GM19099 (cell line): Measurements from ENCODE around the gene MRPL33.

ENCODE experiments used
- POLR2A ChIP-seq: IDR thresholded peaks from 3 replicates; pipeline ENCODE4 v1.6.1; 2011; ENCODE audit warnings: low read depth; ENCODE audit not compliant: insufficient read length; ENCODE audit errors: extremely low read depth

Gene MRPL33

DNA sequence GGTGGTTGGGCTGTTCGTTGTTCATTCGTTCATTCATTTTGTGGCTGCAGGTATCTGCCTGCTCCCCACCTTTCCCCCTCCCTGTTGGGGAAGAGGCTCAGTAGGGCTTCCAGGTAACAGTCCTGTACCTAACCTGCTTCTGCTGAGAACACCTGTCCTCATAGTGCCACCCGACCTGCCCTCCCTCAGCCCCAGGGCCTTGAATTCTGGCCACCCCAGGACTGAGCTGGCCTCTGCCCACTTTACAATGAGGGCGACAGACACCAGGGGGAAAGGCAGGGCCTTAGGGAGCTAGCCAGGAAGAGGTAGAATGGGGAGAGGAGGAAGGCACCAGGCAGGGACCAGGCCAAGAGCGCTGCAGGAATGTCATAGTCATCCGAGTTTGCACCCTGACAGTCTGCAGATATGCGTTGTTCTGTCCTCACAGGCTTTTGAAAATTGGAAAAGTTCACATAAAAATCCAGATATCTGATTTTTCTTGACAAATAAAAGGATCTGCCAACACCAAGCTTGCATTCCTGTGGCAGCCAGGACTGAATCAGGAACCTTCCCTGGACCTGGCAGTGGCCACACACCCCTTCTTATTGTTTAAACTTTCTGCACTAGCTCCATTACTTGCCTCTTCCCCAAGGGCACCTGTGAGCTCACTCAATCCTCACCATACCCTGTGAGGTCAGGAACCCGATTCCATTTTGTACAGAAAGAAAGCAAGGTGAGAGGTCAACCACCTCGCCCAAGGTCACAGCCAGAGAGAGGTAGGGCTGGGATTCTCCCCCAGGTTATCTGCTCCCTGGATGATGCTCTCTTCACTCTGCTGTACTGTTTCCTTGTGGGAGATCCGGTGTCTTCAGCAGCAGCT lies 35.3 kb upstream of the MRPL33 start:
- no peak for TF ChIP-seq POLR2A

DNA sequence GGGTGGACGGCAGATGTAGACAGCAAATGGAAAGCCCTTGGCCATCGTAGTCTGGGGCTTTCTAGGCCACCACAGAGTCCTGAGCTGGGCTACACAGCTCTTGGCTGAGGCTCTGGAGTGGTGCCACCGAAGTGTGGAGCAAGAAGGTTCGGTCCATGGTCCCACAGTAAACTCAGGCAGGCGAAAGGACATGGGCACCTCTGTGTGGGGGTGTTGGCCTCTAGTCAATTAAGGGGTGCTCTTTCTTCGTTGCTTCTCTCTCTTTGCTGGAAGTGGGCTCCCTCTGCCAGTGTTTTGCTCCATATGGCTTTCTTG lies 34.7 kb upstream of the MRPL33 start:
- no peak for TF ChIP-seq POLR2A

- no peak for TF ChIP-seq POLR2A
Measured at GRCh38 chr2:27737676-27738348, 33.7 kb upstream of the MRPL33 start.

GRCh38 chr2:27738349-27739057 lies 33.0 kb upstream of the MRPL33 start:
- TF ChIP-seq POLR2A = no peak

DNA sequence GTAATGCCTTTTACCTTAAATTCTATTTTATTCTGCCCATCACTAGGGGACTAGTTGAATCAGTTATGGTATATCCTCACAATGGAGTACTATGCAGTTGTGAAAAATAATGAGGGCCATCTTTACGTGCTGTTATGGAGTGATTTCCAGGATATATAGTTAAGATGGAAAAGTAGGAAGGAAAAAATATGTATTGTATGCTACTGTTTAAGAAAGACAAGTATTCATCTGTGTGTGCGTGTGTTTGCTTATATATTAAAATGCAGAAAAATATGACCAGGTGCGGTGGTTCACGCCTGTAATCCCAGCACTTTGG lies 32.5 kb upstream of the MRPL33 start:
- TF ChIP-seq POLR2A = no peak

DNA sequence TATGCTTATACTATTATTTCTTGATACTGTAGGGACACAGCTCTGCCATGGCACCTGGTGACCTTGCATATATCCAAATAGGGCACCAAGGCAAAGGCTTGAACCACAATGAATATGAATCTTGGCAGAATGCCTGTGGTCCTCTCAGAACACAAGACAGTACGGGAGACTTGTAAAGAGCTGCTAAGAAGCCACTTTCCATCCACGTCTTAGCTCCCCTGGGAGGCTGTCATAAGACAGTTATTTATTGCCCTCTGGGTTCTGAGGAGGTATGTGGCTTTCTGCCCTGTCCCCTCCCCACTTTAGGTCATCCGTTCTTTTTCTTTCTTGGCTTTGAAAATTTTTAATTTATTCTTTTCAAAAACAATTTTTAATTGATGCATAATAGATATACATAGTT lies 29.8 kb upstream of the MRPL33 start:
- no peak for TF ChIP-seq POLR2A

- no peak for TF ChIP-seq POLR2A
Measured at GRCh38 chr2:27742571-27742970, 28.9 kb upstream of the MRPL33 start.

- TF ChIP-seq POLR2A = no peak
Measured at GRCh38 chr2:27746325-27746724, 25.2 kb upstream of the MRPL33 start.

DNA sequence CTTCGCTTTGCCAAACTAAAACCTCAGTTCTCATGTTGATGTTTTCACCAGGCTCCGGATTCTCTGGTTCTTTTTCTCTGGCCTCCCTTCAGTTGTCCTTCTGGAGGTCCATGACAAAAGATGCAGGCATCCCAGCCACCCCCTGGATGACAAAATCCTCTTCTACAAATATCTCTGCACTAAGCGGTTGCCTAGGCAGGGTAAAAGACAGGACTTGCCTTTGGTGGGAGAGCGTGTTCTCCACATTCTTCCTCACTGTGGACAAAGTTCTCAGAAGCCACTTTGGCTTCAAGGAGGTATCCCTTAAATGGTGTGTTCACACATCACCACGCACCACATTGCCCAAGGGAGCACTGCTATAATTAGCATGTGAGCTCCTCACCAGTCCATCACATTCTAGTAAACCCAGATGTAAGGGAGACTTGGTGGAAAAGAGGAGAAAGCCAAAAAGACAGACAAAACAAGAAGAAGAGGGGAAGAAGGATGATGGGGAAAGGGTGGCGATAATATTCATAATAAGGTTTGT lies 23.6 kb upstream of the MRPL33 start:
- no peak for TF ChIP-seq POLR2A

GRCh38 chr2:27751377-27751776 lies 20.1 kb upstream of the MRPL33 start:
- no peak for TF ChIP-seq POLR2A

- no peak for TF ChIP-seq POLR2A
Measured at GRCh38 chr2:27752551-27753237, 18.8 kb upstream of the MRPL33 start.

GRCh38 chr2:27754138-27754588 lies 17.4 kb upstream of the MRPL33 start:
- TF ChIP-seq POLR2A = no peak

DNA sequence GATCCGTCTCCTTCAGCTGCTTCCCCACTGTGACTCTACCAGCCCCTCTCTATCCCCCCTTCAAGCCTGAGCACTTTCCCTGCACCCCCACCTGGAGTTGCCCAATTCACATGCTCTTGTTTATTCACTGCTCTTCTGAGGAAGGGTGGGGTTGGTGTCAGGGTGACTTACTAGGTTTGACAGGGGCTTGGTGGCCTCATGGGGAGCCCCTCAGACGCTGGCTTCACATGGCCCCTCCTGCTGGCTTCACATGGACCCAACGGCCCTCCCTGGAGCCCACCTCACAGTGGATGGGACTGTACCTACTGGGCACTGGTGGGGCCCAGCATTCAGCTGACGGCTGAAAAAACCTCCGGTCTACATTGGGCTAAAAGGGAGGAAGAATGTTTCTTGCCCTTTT lies 16.7 kb upstream of the MRPL33 start:
- TF ChIP-seq POLR2A = no peak

DNA sequence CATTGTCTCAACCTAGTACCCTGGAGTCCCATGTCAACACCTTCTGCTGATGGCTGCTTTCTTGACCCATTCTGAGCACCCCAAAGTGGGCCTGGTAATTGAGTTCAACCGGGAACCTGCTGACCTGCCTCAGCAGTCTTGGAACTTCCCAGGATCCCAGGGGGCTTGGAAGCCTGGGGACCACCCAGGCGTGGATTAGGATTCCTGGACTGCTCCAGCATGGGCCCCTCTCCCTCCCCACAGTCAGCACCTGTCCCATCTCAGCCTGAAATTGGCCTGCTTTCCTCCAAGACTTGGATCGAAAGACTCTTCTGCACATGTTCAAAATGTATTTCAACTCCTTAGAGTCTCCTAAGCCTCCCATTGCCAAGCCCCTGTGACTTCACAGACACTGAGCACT lies 15.4 kb upstream of the MRPL33 start:
- no peak for TF ChIP-seq POLR2A
